ENCODE measurements around the gene HIVEP3.

DNA sequence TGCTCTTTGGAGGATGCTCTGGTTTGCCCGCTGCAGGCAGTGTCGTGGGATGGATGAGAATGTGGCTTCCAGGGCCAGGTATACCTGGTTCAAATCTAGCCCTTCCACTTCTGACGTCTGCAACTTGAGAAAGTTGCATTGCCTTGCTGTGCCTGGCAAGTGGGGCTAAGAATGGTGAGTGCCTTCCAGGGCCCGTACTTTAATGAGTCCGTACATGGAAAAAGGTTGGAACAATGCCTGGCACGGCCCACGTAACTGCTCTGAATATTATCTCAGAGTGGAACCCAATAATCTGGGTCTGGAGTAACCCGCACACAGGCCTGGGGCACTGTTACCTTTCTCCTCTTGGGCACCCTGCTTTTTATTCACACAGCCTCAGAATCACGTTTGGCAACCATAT, 287.6 kb downstream of the HIVEP3 start:
- no peak for TF ChIP-seq CTCF (IDR thresholded peaks at IDR 0.05)
- TF ChIP-seq EZH2 (IDR thresholded peaks at IDR 0.05; ENCODE audit: borderline replicate concordance, insufficient read depth, low read depth, low read length, poor library complexity, severe bottlenecking): no peak
